GM18951 (cell line): ENCODE results near the gene SSC5D.

Experiments
- POLR2A ChIP-seq: IDR thresholded peaks from 4 replicates; pipeline ENCODE4 v1.6.1; 2011; ENCODE audit warnings: mild to moderate bottlenecking; ENCODE audit not compliant: insufficient read length, insufficient read depth; ENCODE audit errors: extremely low read depth
- in situ Hi-C: fragments of 300-500 bp; cut with MboI; formaldehyde crosslinking; loops from one replicate; pipeline ENCODE4 v1.12.0; 2022; ENCODE audit warnings: low sequenced_read_pairs, mixed read lengths, inconsistent platforms; ENCODE audit not compliant: unreplicated experiment

The SSC5D gene

DNA sequence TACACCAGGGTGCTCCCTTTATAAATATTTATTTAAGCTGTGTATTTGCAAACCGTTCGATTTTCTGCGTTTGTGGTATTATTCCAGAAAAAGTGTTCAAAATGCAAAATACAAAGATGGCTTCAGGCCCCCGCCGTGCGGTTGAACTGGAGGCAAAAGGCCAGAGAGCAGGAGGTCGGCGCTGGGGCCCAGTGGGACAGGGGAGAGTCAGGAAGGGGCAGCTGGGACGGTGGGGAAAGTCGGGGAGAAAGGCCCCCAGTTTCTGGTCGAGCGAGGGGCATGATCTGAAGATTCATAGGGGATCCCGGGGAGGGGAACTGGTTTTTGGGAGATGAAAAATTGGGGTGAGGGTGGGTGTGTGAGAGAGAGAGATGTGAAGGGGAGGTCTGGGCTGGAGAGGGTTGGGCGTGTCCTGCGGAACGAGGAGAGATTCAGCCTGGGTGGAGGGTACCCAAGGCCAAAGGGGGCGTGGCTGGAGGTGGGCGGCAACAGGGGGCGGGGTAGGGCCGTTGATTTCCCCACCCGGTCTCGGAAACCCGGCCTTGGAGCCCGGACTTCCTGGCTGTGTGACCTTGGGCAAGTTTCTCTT lies 27.5 kb upstream of the SSC5D start:
- in situ Hi-C loops, result no loop called here
- TF ChIP-seq POLR2A, result no peak

GRCh38 chr19:55461259-55461973 lies 26.8 kb upstream of the SSC5D start, which contains the start of gene ISOC2:
Gene ISOC2 (minus strand): TSS chr19:55461642. CDS start chr19:55456486, 5,156 bp downstream.
- in situ Hi-C loops, result no loop called here
- TF ChIP-seq POLR2A, result peak; percentile 64

- in situ Hi-C loops, result no loop called here
- TF ChIP-seq POLR2A, result peak; percentile 62
Measured at GRCh38 chr19:55461974-55462626, 26.1 kb upstream of the SSC5D start.

GRCh38 chr19:55462722-55463121 lies 25.5 kb upstream of the SSC5D start:
- no peak for TF ChIP-seq POLR2A
- in situ Hi-C loops, result no loop called here

DNA sequence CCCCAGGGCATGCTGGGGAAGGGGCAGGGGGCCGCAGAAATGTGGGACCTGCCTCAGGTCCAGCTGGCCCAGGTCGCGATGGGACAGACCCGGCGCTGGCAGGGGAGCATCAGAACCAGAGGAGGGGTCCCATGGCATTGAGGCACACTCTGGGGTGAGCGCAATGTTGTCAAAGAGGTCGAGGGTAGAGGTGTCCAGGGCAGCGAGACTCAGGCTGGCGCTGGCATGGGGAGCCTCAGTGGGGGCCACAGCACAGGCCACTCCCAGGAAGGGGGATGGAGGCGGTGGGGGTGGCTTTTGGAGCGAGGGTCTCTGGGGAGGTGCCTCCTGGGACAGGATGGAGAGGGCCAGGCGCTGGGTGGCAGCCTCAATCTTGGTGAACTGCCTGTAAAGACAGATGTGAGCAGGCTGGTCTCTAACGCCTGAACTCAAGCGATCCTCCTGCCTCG lies 24.6 kb upstream of the SSC5D start:
- in situ Hi-C loops, result no loop called here

GRCh38 chr19:55464039-55464661 lies 24.1 kb upstream of the SSC5D start:
- no peak for TF ChIP-seq POLR2A
- in situ Hi-C loops, result no loop called here

More for the DNA sequence above, 24.6 kb upstream of the SSC5D start:
- TF ChIP-seq POLR2A, result no peak

DNA sequence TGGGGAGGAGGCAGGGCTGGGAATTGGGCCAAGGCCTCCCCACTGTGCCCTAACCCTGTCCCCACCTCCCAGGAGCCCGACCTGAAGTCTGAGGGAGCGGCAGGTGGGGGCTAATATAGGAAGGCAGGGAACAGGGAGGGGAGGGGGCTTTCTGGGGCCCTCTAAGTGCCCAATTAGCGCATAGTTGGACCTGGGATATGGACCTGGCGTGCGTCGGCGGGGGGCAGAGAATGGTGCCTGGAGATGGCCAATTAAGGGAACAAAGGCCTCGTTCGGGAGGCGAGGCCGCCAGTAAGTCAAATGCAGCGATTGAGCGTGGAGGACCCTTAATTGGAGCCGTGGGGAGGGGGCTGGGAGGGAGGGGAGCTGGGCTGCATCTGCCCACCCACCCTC lies 23.6 kb upstream of the SSC5D start, which contains the start of gene C19orf85:
Gene C19orf85 (minus strand): TSS at position 90 of the 393 bp plus-strand sequence. CDS start 197 bp downstream, outside the sequence.
- no peak for TF ChIP-seq POLR2A
- in situ Hi-C loops, result no loop called here

- in situ Hi-C loops, result no loop called here
- TF ChIP-seq POLR2A, result no peak
Measured at GRCh38 chr19:55465460-55466240, 22.6 kb upstream of the SSC5D start.

DNA sequence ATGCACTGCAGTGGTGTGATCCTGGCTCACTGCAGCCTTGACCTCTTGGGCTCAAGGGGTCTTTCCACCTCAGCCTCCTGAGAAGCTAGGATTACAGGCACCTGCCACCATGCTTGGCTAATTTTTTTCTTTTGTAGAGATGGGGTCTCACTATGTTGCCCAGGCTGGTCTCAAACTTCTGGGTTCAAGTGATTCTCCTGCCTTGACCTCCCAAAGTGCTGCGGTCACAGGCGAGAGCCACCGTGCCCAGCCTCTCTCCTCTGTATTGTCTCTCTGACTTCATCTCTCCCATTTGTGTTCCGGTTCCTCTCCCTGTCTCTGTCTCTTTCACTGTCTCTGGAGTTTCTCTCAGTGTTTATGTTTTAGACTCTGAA lies 22.0 kb upstream of the SSC5D start:
- TF ChIP-seq POLR2A, result no peak
- in situ Hi-C loops, result no loop called here

DNA sequence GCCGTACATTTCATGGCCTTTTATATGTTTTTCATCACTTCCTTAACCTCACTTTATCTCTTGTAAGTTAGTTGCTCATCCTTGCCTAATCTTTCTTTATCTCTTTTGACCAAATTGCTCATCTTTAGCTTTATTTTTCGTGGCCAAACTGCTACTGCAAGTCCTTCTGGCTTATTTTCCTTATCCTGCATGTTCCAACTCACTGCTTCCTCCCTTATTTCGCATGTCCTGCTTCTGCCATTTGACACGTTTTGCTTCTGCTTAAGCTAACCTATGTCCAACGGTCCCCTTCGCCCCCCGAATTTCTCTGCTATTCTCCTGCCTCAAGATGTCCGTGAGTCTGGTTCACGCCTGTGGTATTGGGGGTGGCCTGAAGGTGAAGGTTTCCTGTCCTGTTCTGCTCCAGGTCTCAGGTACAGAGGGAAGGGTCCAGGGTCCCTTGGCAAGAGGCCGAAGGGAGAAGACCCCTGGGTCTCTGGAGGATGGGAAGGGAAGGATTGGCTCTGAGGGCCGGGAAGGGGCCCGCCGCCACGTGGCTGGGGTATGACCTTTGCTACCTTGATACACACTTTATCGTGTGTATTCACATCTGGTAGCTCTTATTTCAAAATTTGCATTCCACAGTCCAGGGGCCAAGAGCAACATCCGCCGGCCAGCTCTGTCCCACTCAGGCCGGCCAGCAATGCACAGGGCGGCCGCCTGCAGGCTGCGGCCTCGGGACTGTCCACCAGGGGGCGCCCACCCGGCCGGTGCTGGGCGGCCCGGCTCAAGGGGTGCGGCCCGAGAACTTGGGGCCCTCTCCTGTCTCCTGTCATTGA lies 20.8 kb upstream of the SSC5D start:
- in situ Hi-C loops, result no loop called here
- no peak for TF ChIP-seq POLR2A

GRCh38 chr19:55468054-55468393 lies 20.2 kb upstream of the SSC5D start:
- in situ Hi-C loops, result no loop called here
- TF ChIP-seq POLR2A, result no peak

GRCh38 chr19:55471266-55471665 lies 17.0 kb upstream of the SSC5D start:
- in situ Hi-C loops, result no loop called here
- TF ChIP-seq POLR2A, result no peak

GRCh38 chr19:55472463-55472862 lies 15.8 kb upstream of the SSC5D start:
- in situ Hi-C loops, result no loop called here
- TF ChIP-seq POLR2A, result no peak
